GM12874 (cell line): Measurements from ENCODE around the gene OR51G2.

Experiments used
- TF ChIP-seq, protein P1 (sequence below): IDR thresholded peaks from 2 replicates; pipeline ENCODE4 v1.5.1; 2011; ENCODE audit warnings: low read depth, mild to moderate bottlenecking, control low read depth, low read length, moderate library complexity; ENCODE audit not compliant: insufficient read depth

OR51G2 gene

DNA sequence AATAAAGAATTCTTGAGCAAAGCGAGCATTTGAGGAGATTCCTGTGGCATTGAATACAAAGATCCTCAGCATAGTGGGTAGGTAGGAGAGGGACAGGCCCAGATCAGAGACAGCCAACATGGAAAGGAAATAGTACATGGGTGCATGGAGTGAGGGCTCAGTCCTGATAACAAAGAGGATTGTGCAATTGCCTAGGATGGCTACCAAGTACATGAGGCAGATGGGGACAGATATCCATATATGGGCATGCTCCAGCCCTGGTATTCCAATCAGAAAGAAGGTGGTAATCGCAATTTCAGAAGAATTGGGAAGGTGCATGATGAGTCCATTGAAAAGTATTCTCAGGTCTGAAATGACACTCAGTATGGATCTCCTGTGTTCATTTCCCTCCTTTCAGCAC is 28.9 kb downstream of the OR51G2 start:
- TF ChIP-seq, protein P1, sequence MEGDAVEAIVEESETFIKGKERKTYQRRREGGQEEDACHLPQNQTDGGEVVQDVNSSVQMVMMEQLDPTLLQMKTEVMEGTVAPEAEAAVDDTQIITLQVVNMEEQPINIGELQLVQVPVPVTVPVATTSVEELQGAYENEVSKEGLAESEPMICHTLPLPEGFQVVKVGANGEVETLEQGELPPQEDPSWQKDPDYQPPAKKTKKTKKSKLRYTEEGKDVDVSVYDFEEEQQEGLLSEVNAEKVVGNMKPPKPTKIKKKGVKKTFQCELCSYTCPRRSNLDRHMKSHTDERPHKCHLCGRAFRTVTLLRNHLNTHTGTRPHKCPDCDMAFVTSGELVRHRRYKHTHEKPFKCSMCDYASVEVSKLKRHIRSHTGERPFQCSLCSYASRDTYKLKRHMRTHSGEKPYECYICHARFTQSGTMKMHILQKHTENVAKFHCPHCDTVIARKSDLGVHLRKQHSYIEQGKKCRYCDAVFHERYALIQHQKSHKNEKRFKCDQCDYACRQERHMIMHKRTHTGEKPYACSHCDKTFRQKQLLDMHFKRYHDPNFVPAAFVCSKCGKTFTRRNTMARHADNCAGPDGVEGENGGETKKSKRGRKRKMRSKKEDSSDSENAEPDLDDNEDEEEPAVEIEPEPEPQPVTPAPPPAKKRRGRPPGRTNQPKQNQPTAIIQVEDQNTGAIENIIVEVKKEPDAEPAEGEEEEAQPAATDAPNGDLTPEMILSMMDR, result no peak

DNA sequence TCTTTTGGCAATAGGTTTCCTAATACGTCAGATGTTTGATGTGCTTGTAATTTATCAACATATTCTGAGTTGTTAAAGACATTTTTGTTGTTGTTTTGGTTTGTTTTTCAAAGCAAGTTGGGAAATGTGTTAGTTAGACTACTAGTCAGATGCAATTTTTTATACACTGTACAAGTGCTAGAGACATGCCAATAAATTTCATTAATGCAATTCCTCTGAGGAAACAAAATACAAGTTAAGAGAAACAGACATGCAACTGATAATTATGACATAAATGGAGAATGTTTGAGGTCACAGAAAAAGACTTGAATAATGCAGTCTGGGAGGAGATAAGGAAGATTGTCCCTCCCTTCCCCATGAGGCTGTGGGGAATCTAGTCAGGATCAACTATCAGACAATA is 31.6 kb downstream of the OR51G2 start:
- TF ChIP-seq, protein P1, result no peak

DNA sequence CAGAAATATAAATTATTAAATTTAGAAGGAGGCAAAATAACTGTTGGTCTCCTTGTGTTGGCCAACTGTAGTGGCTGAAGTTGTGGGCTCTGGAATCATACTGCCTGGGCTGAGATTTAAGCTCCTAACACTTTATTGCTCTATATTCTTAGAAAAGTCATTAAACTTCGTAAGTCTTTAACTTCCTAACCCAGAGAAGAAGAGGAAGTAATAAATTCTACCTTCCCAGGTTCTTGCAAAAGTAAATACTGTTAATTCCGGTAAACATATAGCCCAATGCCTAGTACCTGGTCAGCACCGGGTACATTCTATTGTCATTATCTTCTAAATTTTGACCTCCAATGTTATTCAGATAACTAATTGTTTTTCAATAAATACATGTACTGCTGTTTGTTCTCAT is 33.0 kb downstream of the OR51G2 start:
- TF ChIP-seq, protein P1, result no peak

DNA sequence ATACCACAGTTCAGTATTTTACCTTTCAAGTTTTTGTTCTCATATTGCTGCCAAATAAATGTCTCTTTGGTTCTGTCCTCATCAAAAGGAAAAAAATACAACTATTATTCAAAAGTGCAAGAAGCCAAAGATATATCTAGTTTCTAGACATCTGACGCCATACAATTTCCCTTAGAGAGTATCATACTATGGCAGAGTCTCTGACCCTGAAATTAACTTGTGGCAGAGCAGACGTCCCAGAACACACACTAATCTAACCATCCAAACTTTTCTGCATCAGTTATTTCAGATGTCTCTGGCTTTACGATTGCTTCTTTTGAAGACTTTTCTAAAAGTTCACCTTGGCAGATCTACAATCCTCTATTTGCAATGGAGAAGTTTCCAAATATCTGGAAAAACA is 34.8 kb downstream of the OR51G2 start:
- TF ChIP-seq, protein P1, result no peak

DNA sequence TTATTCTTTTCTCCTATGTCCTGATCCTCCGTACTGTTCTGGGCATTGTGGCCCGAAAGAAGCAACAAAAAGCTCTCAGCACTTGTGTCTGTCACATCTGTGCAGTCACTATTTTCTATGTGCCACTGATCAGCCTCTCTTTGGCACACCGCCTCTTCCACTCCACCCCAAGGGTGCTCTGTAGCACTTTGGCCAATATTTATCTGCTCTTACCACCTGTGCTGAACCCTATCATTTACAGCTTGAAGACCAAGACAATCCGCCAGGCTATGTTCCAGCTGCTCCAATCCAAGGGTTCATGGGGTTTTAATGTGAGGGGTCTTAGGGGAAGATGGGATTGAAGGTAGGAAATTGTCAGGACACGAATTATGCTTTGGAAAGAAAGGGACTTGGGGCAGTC is 36.6 kb downstream of the OR51G2 start:
- TF ChIP-seq, protein P1, result no peak

DNA sequence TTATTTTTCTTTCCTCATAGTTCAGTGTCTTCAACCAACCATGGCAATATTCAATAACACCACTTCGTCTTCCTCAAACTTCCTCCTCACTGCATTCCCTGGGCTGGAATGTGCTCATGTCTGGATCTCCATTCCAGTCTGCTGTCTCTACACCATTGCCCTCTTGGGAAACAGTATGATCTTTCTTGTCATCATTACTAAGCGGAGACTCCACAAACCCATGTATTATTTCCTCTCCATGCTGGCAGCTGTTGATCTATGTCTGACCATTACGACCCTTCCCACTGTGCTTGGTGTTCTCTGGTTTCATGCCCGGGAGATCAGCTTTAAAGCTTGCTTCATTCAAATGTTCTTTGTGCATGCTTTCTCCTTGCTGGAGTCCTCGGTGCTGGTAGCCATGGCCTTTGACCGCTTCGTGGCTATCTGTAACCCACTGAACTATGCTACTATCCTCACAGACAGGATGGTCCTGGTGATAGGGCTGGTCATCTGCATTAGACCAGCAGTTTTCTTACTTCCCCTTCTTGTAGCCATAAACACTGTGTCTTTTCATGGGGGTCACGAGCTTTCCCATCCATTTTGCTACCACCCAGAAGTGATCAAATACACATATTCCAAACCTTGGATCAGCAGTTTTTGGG is 37.2 kb downstream of the OR51G2 start, which contains the start of gene OR51T1:
Gene OR51T1, plus strand, starts transcription at position 41 of the 641 bp plus-strand sequence. Its CDS starts 0 bp downstream, at position 41.
- TF ChIP-seq, protein P1, result no peak

DNA sequence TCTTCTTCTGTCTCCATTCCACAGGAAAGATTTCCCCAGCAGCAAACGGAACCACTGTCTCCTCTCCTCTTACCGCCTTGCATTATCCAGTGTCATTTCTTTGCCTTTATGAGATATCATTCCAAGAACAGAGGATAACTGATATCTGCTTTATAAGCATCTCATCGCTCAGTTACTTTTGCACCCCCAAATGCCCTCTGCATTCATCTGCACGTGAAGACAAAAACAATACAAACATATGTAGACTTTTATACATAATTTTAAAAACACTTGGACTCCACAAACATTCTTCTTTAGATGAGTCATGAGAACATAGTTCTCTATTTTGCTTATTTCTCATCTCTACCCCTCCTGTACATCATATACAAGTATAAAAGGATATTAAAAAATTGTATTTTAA is 38.0 kb downstream of the OR51G2 start:
- TF ChIP-seq, protein P1, result no peak
